HG02840 (cell line): ENCODE results near the gene DIPK1A.

Experiments
- ATAC-seq: cut with Tn5 transposase; IDR thresholded peaks from one replicate; pipeline ENCODE4 v1.9.1; 2021; ENCODE audit warnings: mild to moderate bottlenecking, moderate library complexity, moderate number of reproducible peaks; ENCODE audit not compliant: unreplicated experiment, low FRiP score

Gene DIPK1A

GRCh38 chr1:92882819-92883218 is 78.4 kb downstream of the DIPK1A start:
- no peak for ATAC-seq

GRCh38 chr1:92881391-92881790 is 79.9 kb downstream of the DIPK1A start:
- no peak for ATAC-seq

GRCh38 chr1:92879316-92879968 is 81.8 kb downstream of the DIPK1A start:
- ATAC-seq = no peak

- ATAC-seq = no peak
Observed at GRCh38 chr1:92877792-92878191, 83.5 kb downstream of the DIPK1A start.

- no peak for ATAC-seq
Observed at GRCh38 chr1:92877081-92877711, 84.1 kb downstream of the DIPK1A start.

GRCh38 chr1:92876351-92876750 is 84.9 kb downstream of the DIPK1A start:
- ATAC-seq = no peak

GRCh38 chr1:92874987-92875386 is 86.3 kb downstream of the DIPK1A start:
- ATAC-seq = no peak

GRCh38 chr1:92872719-92873118 is 88.5 kb downstream of the DIPK1A start:
- ATAC-seq = no peak

- ATAC-seq = no peak
Observed at GRCh38 chr1:92870591-92870990, 90.7 kb downstream of the DIPK1A start.

GRCh38 chr1:92864131-92864530 is 97.1 kb downstream of the DIPK1A start:
- ATAC-seq = no peak

- ATAC-seq = no peak
Observed at GRCh38 chr1:92862605-92863004, 98.7 kb downstream of the DIPK1A start.

- no peak for ATAC-seq
Observed at GRCh38 chr1:92859400-92860039, 101.7 kb downstream of the DIPK1A start.

GRCh38 chr1:92858564-92859399 is 102.5 kb downstream of the DIPK1A start:
- ATAC-seq = peak; percentile 68

- ATAC-seq = no peak
Observed at GRCh38 chr1:92857817-92858216, 103.4 kb downstream of the DIPK1A start.

- ATAC-seq = no peak
Observed at GRCh38 chr1:92855236-92855635, 106.0 kb downstream of the DIPK1A start.

GRCh38 chr1:92854101-92854785 is 107.0 kb downstream of the DIPK1A start:
- no peak for ATAC-seq

GRCh38 chr1:92853299-92853698 is 108.0 kb downstream of the DIPK1A start:
- ATAC-seq = no peak

GRCh38 chr1:92851729-92852128 is 109.5 kb downstream of the DIPK1A start:
- no peak for ATAC-seq

- no peak for ATAC-seq
Observed at GRCh38 chr1:92850019-92850418, 111.2 kb downstream of the DIPK1A start.

- ATAC-seq = no peak
Observed at GRCh38 chr1:92848201-92848600, 113.1 kb downstream of the DIPK1A start.
